Liver (tissue), 3 donors: ENCODE results near the gene AFMID.

Experiments used
- CTCF ChIP-seq: fragments of 150-350 bp; IDR thresholded peaks from 2 replicates; pipeline ENCODE4 v1.5.1; 2017; ENCODE audit warnings: improper control_type of control experiment, low read depth, low read length; ENCODE audit not compliant: missing input control
- TAF1 ChIP-seq: conservative IDR thresholded peaks from 2 replicates; pipeline ENCODE4 v1.6.1; 2016; ENCODE audit warnings: antibody characterized with exemption, mild to moderate bottlenecking
- YY1 ChIP-seq: IDR thresholded peaks from 2 replicates; pipeline ENCODE4 v1.6.1; 2016; ENCODE audit warnings: antibody characterized with exemption, mild to moderate bottlenecking
- TF ChIP-seq, protein P1 (sequence below): IDR thresholded peaks from 2 replicates; pipeline ENCODE4 v1.6.1; 2016; ENCODE audit warnings: antibody characterized with exemption
- donor health status: healthy.
- donor health status: healthy.

- no peak for TF ChIP-seq CTCF
- TF ChIP-seq, protein P1, sequence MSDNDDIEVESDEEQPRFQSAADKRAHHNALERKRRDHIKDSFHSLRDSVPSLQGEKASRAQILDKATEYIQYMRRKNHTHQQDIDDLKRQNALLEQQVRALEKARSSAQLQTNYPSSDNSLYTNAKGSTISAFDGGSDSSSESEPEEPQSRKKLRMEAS, result no peak
- TF ChIP-seq TAF1, result no peak
- TF ChIP-seq YY1, result no peak
Observed at GRCh38 chr17:78144736-78145641, 42.2 kb upstream of the AFMID start.
